GM18909 (cell line): ENCODE measurements around the gene POGLUT2.
A peak's percentile ranks its signal among the peaks of the same experiment; 100 is the strongest.
"Not testable (repeated sequence)": the region's sequence is repeated elsewhere in the genome, so short reads cannot be mapped to it uniquely, and the experiment has no call there.

Experiments used
- ATAC-seq: cut with Tn5 transposase; IDR thresholded peaks from one replicate; pipeline ENCODE4 v1.9.1; 2021; ENCODE audit warnings: mild to moderate bottlenecking; ENCODE audit not compliant: unreplicated experiment, poor library complexity

The POGLUT2 gene

GRCh38 chr13:102812611-102813287 lies 14.0 kb upstream of the POGLUT2 start:
- ATAC-seq = no peak

- no peak for ATAC-seq
These were observed 8.9 kb upstream of the POGLUT2 start for GRCh38 chr13:102807699-102808098.

GRCh38 chr13:102805680-102806079 lies 6.9 kb upstream of the POGLUT2 start:
- no peak for ATAC-seq

GRCh38 chr13:102800145-102801041 lies 1.6 kb upstream of the POGLUT2 start:
- peak; percentile 79 for ATAC-seq

- ATAC-seq = peak; percentile 7
These were observed 809 bp upstream of the POGLUT2 start for GRCh38 chr13:102799426-102800144.

- ATAC-seq = no peak
These were observed 5.0 kb downstream of the POGLUT2 start for GRCh38 chr13:102793611-102794355.

GRCh38 chr13:102792396-102792795 lies 6.4 kb downstream of the POGLUT2 start:
- no peak for ATAC-seq

- no peak for ATAC-seq
These were observed 10.1 kb downstream of the POGLUT2 start for GRCh38 chr13:102788683-102789082.

- ATAC-seq = no peak
These were observed 14.3 kb downstream of the POGLUT2 start for GRCh38 chr13:102784483-102784882.

- no peak for ATAC-seq
These were observed 17.2 kb downstream of the POGLUT2 start for GRCh38 chr13:102781591-102781990.

- not testable (repeated sequence) for ATAC-seq
These were observed 18.1 kb downstream of the POGLUT2 start for GRCh38 chr13:102780656-102781055.

GRCh38 chr13:102779436-102780159 lies 19.2 kb downstream of the POGLUT2 start:
- ATAC-seq = peak; percentile 65

- ATAC-seq = no peak
These were observed 21.0 kb downstream of the POGLUT2 start for GRCh38 chr13:102777736-102778135.

- ATAC-seq = no peak
These were observed 22.5 kb downstream of the POGLUT2 start for GRCh38 chr13:102776271-102776670.

GRCh38 chr13:102774591-102775520 lies 23.9 kb downstream of the POGLUT2 start:
- no peak for ATAC-seq

- no peak for ATAC-seq
These were observed 24.6 kb downstream of the POGLUT2 start for GRCh38 chr13:102774214-102774568.

GRCh38 chr13:102773441-102774213 lies 25.1 kb downstream of the POGLUT2 start, which contains the start of gene TEX30:
TEX30 (minus strand) TSS chr13:102773786; CDS start chr13:102770026, 3,760 bp downstream.
- ATAC-seq = peak; percentile 91

GRCh38 chr13:102772042-102772425 lies 26.7 kb downstream of the POGLUT2 start:
- ATAC-seq = no peak
